Hepatocyte (in vitro differentiated cells): Measurements from ENCODE around the gene PPM1F. TPM values are rescaled to one million over a fixed set of nuclear protein-coding genes. Genes with fewer than 3 reads are reported as not detected.
"Not testable (repeated sequence)": the region's sequence is repeated elsewhere in the genome, so short reads cannot be mapped to it uniquely, and the experiment has no call there.

Source experiments
- DNase-seq: peaks from one replicate; pipeline ENCODE4 v3.0.0-alpha.2; 2016; ENCODE audit warnings: low spot score
- H2AFZ ChIP-seq: fragments of 200-600 bp; sonication (generic); 2 replicates; pipeline ENCODE4 v1.6.0; 2016; ENCODE audit warnings: antibody characterized with exemption, mild to moderate bottlenecking
- H3K27ac ChIP-seq: fragments of 200-600 bp; sonication (generic); 2 replicates; pipeline ENCODE4 v1.5.1; 2016; ENCODE audit warnings: mild to moderate bottlenecking
- H3K27me3 ChIP-seq: fragments of 200-600 bp; sonication (generic); 2 replicates; pipeline ENCODE4 v1.6.1; 2016
- H3K36me3 ChIP-seq: fragments of 200-600 bp; sonication (generic); replicated peaks from 2 replicates; pipeline ENCODE4 v1.5.1; 2016; ENCODE audit warnings: low read depth; ENCODE audit not compliant: insufficient read depth
- H3K4me1 ChIP-seq: fragments of 200-600 bp; sonication (generic); 2 replicates; pipeline ENCODE4 v1.5.1; 2016; ENCODE audit warnings: mild to moderate bottlenecking, moderate library complexity; ENCODE audit not compliant: insufficient read depth
- H3K4me2 ChIP-seq: fragments of 200-600 bp; sonication (generic); 2 replicates; pipeline ENCODE4 v1.6.0; 2016
- H3K4me3 ChIP-seq: fragments of 200-600 bp; sonication (generic); 2 replicates; pipeline ENCODE4 v1.5.1; 2016; ENCODE audit warnings: mild to moderate bottlenecking
- H3K79me2 ChIP-seq: fragments of 200-600 bp; sonication (generic); 2 replicates; pipeline ENCODE4 v1.6.0; 2017; ENCODE audit warnings: mild to moderate bottlenecking
- H3K9me2 ChIP-seq: fragments of 200-600 bp; sonication (generic); replicated peaks from 2 replicates; pipeline ENCODE4 v1.6.0; 2017; ENCODE audit warnings: mild to moderate bottlenecking; ENCODE audit not compliant: insufficient read depth
- H3K9me3 ChIP-seq: fragments of 200-600 bp; sonication (generic); 2 replicates; pipeline ENCODE4 v1.5.1; 2016; ENCODE audit warnings: low read depth, mild to moderate bottlenecking
- H4K20me1 ChIP-seq: fragments of 200-600 bp; sonication (generic); 2 replicates; pipeline ENCODE4 v1.6.0; 2016; ENCODE audit warnings: mild to moderate bottlenecking; ENCODE audit not compliant: insufficient read depth, poor library complexity, severe bottlenecking
- CTCF ChIP-seq: fragments of 200-600 bp; sonication (generic); IDR thresholded peaks from 2 replicates; pipeline ENCODE4 v1.5.1; 2016; ENCODE audit warnings: antibody characterized with exemption, mild to moderate bottlenecking; ENCODE audit not compliant: poor library complexity
- EZH2 ChIP-seq: fragments of 200-600 bp; sonication (generic); IDR thresholded peaks from 2 replicates; pipeline ENCODE4 v1.6.1; 2016; ENCODE audit warnings: antibody characterized with exemption, mild to moderate bottlenecking, borderline replicate concordance
- EZH2phosphoT487 ChIP-seq: fragments of 200-600 bp; sonication (generic); IDR thresholded peaks from one replicate; pipeline ENCODE4 v1.6.1; 2018; ENCODE audit warnings: antibody characterized with exemption, mild to moderate bottlenecking, low read depth, moderate library complexity; ENCODE audit not compliant: unreplicated experiment, severe bottlenecking
- WGBS: methylation state at CpG from one replicate; pipeline ENCODE4 v1.1.6; 2016; ENCODE audit warnings: low lambda C conversion rate; ENCODE audit errors: missing lambda C conversion rate; 5-methylcytosine and 5-hydroxymethylcytosine counted together
- polyA plus RNA-seq: library from polyadenylated mRNA; unstranded; fragments of >200 nt; fragmentation: Nextera tagmentation; extraction: Ambion mirVana; gene quantifications from 2 replicates; pipeline ENCODE4 v1.2.1, GENCODE V29; 2016
- total RNA-seq: library from RNA; depleted of rRNA; stranded (reverse); fragments of >200 nt; gene quantifications from 2 replicates; pipeline ENCODE4 v1.2.3, GENCODE V29; 2014

The PPM1F gene
- total and polyA plus RNA-seq, 2 experiments from 2014 or later: 16.1 to 17.8 TPM

GRCh38 chr22:21917181-21917958 lies 35.3 kb downstream of the PPM1F start:
- Histone ChIP-seq H3K9me3 (no peaks in the 10 kb centered on the region), H3K4me2 (no peak overlapping the region), H3K79me2 (no peaks in the 10 kb centered on the region), H4K20me1 (no peaks in the 10 kb centered on the region), H3K4me3 (no peak overlapping the region), H3K27ac (no peak overlapping the region), H3K4me1 (no peaks in the 10 kb centered on the region), H3K27me3 (no peaks in the 10 kb centered on the region), H3K36me3 (no peaks in the 10 kb centered on the region), H3K9me2 (no peaks in the 10 kb centered on the region), H2AFZ (no peak overlapping the region)
- TF ChIP-seq CTCF (no peak), EZH2phosphoT487 (no peak), EZH2 (no peak)
- WGBS: 52% methylated on average over 17 of the region's 17 CpGs
- no peak for DNase-seq

GRCh38 chr22:21916309-21916918 lies 36.2 kb downstream of the PPM1F start:
- Histone ChIP-seq H3K9me2 (no peaks in the 10 kb centered on the region), H2AFZ (no peak overlapping the region), H4K20me1 (no peaks in the 10 kb centered on the region)

GRCh38 chr22:21915624-21916308 lies 36.9 kb downstream of the PPM1F start:
- Histone ChIP-seq H3K9me2 (no peaks in the 10 kb centered on the region), H3K79me2 (no peaks in the 10 kb centered on the region), H2AFZ (no peak overlapping the region), H3K4me1 (no peaks in the 10 kb centered on the region), H3K36me3 (no peaks in the 10 kb centered on the region), H3K27ac (no peak overlapping the region), H3K4me3 (no peak overlapping the region), H3K27me3 (no peaks in the 10 kb centered on the region), H4K20me1 (no peaks in the 10 kb centered on the region), H3K4me2 (no peak overlapping the region), H3K9me3 (no peaks in the 10 kb centered on the region)
- 89% methylated on average over 4 of the region's 4 CpGs for WGBS
- TF ChIP-seq CTCF: no peak
- TF ChIP-seq EZH2: no peak
- no peak for TF ChIP-seq EZH2phosphoT487
- DNase-seq: no peak

More at GRCh38 chr22:21916309-21916918, 36.2 kb downstream of the PPM1F start:
- no peaks in the 10 kb centered on the region for H3K27me3 ChIP-seq
- TF ChIP-seq EZH2 (no peak), EZH2phosphoT487 (no peak), CTCF (no peak)
- no peaks in the 10 kb centered on the region for H3K4me1 ChIP-seq
- H3K79me2 ChIP-seq: no peaks in the 10 kb centered on the region
- H3K27ac ChIP-seq: no peak overlapping the region
- H3K4me2 ChIP-seq: no peak overlapping the region
- no peak for DNase-seq
- no peaks in the 10 kb centered on the region for H3K36me3 ChIP-seq
- 83% methylated on average over 3 of the region's 4 CpGs for WGBS
- no peaks in the 10 kb centered on the region for H3K9me3 ChIP-seq
- no peak overlapping the region for H3K4me3 ChIP-seq

GRCh38 chr22:21914033-21914642 lies 38.5 kb downstream of the PPM1F start:
- H3K79me2 ChIP-seq, DNase-seq, H3K9me2 ChIP-seq, H4K20me1 ChIP-seq, H3K27me3 ChIP-seq, H3K4me3 ChIP-seq, H3K36me3 ChIP-seq, H2AFZ ChIP-seq, H3K9me3 ChIP-seq, H3K4me2 ChIP-seq, H3K27ac ChIP-seq, H3K4me1 ChIP-seq: not testable (repeated sequence)
- WGBS: 94% methylated on average over 8 of the region's 8 CpGs

GRCh38 chr22:21910367-21910766 lies 42.3 kb downstream of the PPM1F start:
- H4K20me1 ChIP-seq, H3K4me2 ChIP-seq, H3K36me3 ChIP-seq, H3K9me2 ChIP-seq, H2AFZ ChIP-seq, H3K4me3 ChIP-seq, H3K27me3 ChIP-seq, DNase-seq, H3K4me1 ChIP-seq, H3K27ac ChIP-seq, H3K79me2 ChIP-seq, H3K9me3 ChIP-seq: not testable (repeated sequence)
- WGBS: 95% methylated on average over 4 of the region's 4 CpGs
